Measurements from ENCODE around the gene EIF1AD. TPM values are rescaled to one million over a fixed set of nuclear protein-coding genes. Genes with fewer than 3 reads are reported as not detected.
A peak's percentile ranks its signal among the peaks of the same experiment; 100 is the strongest.

EIF1AD gene
- total and polyA plus RNA-seq, 9 of the 15 experiments (the other 6 are each of a cell fraction or from before 2014, with no cell fraction given) = 50.1 to 98.8 (median 58.7) TPM

DNA sequence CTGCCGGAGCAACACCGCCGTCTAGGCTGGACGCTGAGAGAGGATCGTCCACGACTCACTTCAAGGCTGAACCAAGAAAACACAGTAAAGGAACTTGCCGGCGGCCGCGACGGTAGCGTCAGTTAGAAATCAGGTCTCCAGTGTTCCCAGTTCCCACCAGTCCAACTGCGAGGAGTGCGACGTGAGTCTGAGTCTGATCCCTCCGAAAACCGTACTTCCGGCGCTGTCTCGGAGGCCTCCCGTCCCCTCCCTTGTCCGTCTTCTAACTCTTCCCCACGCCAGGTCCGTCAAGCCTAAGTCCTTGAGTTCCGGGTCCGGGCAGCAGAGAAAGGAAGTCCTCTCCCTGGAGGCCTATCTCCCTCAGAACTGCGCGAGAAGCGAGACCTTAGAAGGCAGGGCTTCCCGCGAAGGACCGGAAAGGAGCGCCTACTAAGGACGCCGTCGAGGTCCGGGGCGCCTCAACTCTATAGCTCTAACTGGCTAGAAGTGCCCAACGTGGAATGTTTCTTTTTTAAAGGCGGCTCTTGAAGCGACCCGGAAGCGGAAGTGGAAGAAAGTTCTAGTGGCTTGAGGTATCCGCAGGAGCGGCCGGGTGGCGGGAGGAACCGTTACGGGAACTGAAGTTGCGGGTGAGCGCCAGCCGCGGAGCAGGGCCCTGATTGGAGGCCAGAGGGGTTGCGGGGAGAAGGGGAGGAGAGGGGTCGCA is at the start of gene EIF1AD, which contains the start of gene BANF1 (continued):
- TF ChIP-seq RHOXF2B (CRISPR knock-in tag; conservative IDR thresholded peaks at IDR 0.05) (no peak), POLR3G (IDR thresholded peaks at IDR 0.05; ENCODE audit: extremely low read depth, insufficient read length, insufficient replicate concordance) (no peak), RBBP5 (IDR thresholded peaks at IDR 0.05; ENCODE audit: borderline replicate concordance, insufficient read depth, low read length, poor library complexity, severe bottlenecking) (peak; percentile 95), MEIS2 (IDR thresholded peaks at IDR 0.05; ENCODE audit: partially characterized antibody) (peak; percentile 40), TAF1 (IDR thresholded peaks at IDR 0.05; ENCODE audit: control insufficient read depth, extremely low read depth, insufficient read depth, low read length, severe bottlenecking) (peak; percentile 98), GATA2 (CRISPR knock-in tag; IDR thresholded peaks at IDR 0.05) (no peak), PTBP1 (IDR thresholded peaks at IDR 0.05; ENCODE audit: low read depth, low read length) (no peak), EZH2 (IDR thresholded peaks at IDR 0.05; ENCODE audit: borderline replicate concordance, low read depth, low read length) (no peak), ZNF76 (CRISPR knock-in tag; IDR thresholded peaks at IDR 0.05; ENCODE audit: borderline replicate concordance) (peak; percentile 82; the same call in 1 of the 2 replicates), MAFF (IDR thresholded peaks at IDR 0.05; ENCODE audit: low read length) (no peak), SNIP1 (IDR thresholded peaks at IDR 0.05; ENCODE audit: low read depth) (peak; percentile 46; the same call in 1 of the 2 replicates), SIN3B (IDR thresholded peaks at IDR 0.05; ENCODE audit: low read depth) (peak; percentile 98), ZNF174 (CRISPR knock-in tag; IDR thresholded peaks at IDR 0.05) (no peak), CBFA2T3 (IDR thresholded peaks at IDR 0.05) (no peak), ELF1 (tag; IDR thresholded peaks at IDR 0.05) (peak; percentile 96), CBFB (CRISPR knock-in tag; IDR thresholded peaks at IDR 0.05) (peak; percentile 91), SOX6 (IDR thresholded peaks at IDR 0.05) (peak; percentile 71), RREB1 (CRISPR knock-in tag; IDR thresholded peaks at IDR 0.05) (no peak)
- TF ChIP-seq, protein P1, sequence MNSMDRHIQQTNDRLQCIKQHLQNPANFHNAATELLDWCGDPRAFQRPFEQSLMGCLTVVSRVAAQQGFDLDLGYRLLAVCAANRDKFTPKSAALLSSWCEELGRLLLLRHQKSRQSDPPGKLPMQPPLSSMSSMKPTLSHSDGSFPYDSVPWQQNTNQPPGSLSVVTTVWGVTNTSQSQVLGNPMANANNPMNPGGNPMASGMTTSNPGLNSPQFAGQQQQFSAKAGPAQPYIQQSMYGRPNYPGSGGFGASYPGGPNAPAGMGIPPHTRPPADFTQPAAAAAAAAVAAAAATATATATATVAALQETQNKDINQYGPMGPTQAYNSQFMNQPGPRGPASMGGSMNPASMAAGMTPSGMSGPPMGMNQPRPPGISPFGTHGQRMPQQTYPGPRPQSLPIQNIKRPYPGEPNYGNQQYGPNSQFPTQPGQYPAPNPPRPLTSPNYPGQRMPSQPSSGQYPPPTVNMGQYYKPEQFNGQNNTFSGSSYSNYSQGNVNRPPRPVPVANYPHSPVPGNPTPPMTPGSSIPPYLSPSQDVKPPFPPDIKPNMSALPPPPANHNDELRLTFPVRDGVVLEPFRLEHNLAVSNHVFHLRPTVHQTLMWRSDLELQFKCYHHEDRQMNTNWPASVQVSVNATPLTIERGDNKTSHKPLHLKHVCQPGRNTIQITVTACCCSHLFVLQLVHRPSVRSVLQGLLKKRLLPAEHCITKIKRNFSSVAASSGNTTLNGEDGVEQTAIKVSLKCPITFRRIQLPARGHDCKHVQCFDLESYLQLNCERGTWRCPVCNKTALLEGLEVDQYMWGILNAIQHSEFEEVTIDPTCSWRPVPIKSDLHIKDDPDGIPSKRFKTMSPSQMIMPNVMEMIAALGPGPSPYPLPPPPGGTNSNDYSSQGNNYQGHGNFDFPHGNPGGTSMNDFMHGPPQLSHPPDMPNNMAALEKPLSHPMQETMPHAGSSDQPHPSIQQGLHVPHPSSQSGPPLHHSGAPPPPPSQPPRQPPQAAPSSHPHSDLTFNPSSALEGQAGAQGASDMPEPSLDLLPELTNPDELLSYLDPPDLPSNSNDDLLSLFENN (IDR thresholded peaks at IDR 0.05; ENCODE audit: low read depth in 2 of 2, low read length in 2 of 2) = peak in 1 of 2 experiments; percentile 13; a peak in 1 of 4 replicates

Data from K562 (cell line).